Loucy (cell line): ENCODE data around the gene CTDSP1.

Experiments used
- H2AFZ ChIP-seq: fragments of 200-600 bp; sonication (generic); 2 replicates; pipeline ENCODE4 v1.6.0; 2016; ENCODE audit warnings: antibody characterized with exemption, mild to moderate bottlenecking, low read length, moderate library complexity
- H3F3A ChIP-seq: fragments of 200-600 bp; 2 replicates; pipeline ENCODE4 v1.6.0; 2016; ENCODE audit warnings: antibody characterized with exemption, low read depth, mild to moderate bottlenecking
- H3K27me3 ChIP-seq: fragments of 200-600 bp; sonication (generic); 2 replicates; pipeline ENCODE4 v1.6.1; 2014; ENCODE audit warnings: low read length, mild to moderate bottlenecking; ENCODE audit not compliant: insufficient read depth, poor library complexity, severe bottlenecking
- H3K36me3 ChIP-seq: fragments of 200-600 bp; sonication (generic); 2 replicates; pipeline ENCODE4 v1.6.1; 2016; ENCODE audit warnings: low read length; ENCODE audit not compliant: insufficient read depth
- H3K4me1 ChIP-seq: fragments of 200-600 bp; sonication (generic); 2 replicates; pipeline ENCODE4 v1.5.1; 2014; ENCODE audit warnings: low read length, mild to moderate bottlenecking; ENCODE audit not compliant: insufficient read depth, poor library complexity, severe bottlenecking
- H3K4me2 ChIP-seq: fragments of 200-600 bp; sonication (generic); 2 replicates; pipeline ENCODE4 v1.6.0; 2014; ENCODE audit warnings: antibody characterized with exemption, low read length, low read depth, mild to moderate bottlenecking; ENCODE audit not compliant: poor library complexity, severe bottlenecking
- H3K4me3 ChIP-seq: fragments of 200-600 bp; sonication (generic); 2 replicates; pipeline ENCODE4 v1.5.1; 2014; ENCODE audit warnings: low read length, mild to moderate bottlenecking, mixed read lengths; ENCODE audit not compliant: poor library complexity, severe bottlenecking
- H3K79me2 ChIP-seq: fragments of 200-600 bp; sonication (generic); 2 replicates; pipeline ENCODE4 v1.6.1; 2014; ENCODE audit warnings: low read length; ENCODE audit not compliant: insufficient read depth
- H3K9ac ChIP-seq: fragments of 200-600 bp; sonication (generic); 2 replicates; pipeline ENCODE4 v1.6.0; 2014; ENCODE audit warnings: mild to moderate bottlenecking, low read depth, low read length, moderate library complexity; ENCODE audit not compliant: poor library complexity, severe bottlenecking
- H3K9me2 ChIP-seq: fragments of 200-600 bp; sonication (generic); replicated peaks from 2 replicates; pipeline ENCODE4 v1.6.1; 2016; ENCODE audit warnings: low read depth, low read length, mixed read lengths
- H3K9me3 ChIP-seq: fragments of 200-600 bp; sonication (generic); 2 replicates; pipeline ENCODE4 v1.6.1; 2014; ENCODE audit warnings: mild to moderate bottlenecking, antibody characterized with exemption, low read length, low read depth; ENCODE audit not compliant: insufficient read depth
- H4K20me1 ChIP-seq: fragments of 200-600 bp; sonication (generic); 2 replicates; pipeline ENCODE4 v1.6.0; 2014; ENCODE audit warnings: antibody characterized with exemption, low read length, mild to moderate bottlenecking; ENCODE audit not compliant: insufficient read depth, poor library complexity, severe bottlenecking
- CTCF ChIP-seq: fragments of 200-600 bp; sonication (generic); conservative IDR thresholded peaks from 2 replicates; pipeline ENCODE4 v1.5.1; 2014; ENCODE audit warnings: mild to moderate bottlenecking, antibody characterized with exemption, low read length
- EZH2phosphoT487 ChIP-seq: fragments of 200-600 bp; IDR thresholded peaks from 2 replicates; pipeline ENCODE4 v1.6.1; 2018; ENCODE audit warnings: antibody characterized with exemption, mild to moderate bottlenecking, moderate library complexity, borderline replicate concordance

CTDSP1 gene

GRCh38 chr2:218396688-218397462, 2.8 kb upstream of the CTDSP1 start:
- H3K4me1 ChIP-seq: peaks cover 43% of the 10 kb centered on the region
- H3K4me2 ChIP-seq: peak overlapping the region; percentile 74
- H2AFZ ChIP-seq: peak overlapping the region; percentile 90
- H3F3A ChIP-seq: 0 out of 2 replicates have a peak, but pooled peaks cover 2% of the 10 kb centered on the region
- no peaks in the 10 kb centered on the region for H3K9me3 ChIP-seq
- H3K9ac ChIP-seq: peak overlapping the region; percentile 83
- H3K36me3 ChIP-seq: no peaks in the 10 kb centered on the region
- no peaks in the 10 kb centered on the region for H3K9me2 ChIP-seq
- peaks cover 39% of the 10 kb centered on the region for H3K79me2 ChIP-seq
- H4K20me1 ChIP-seq: peaks cover 9% of the 10 kb centered on the region
- H3K4me3 ChIP-seq: peak overlapping the region; percentile 84
- H3K27me3 ChIP-seq: no peaks in the 10 kb centered on the region
- no peak for TF ChIP-seq CTCF
- no peak for TF ChIP-seq EZH2phosphoT487

GRCh38 chr2:218397463-218397819, 2.2 kb upstream of the CTDSP1 start:
- Histone ChIP-seq H3K27me3 (no peaks in the 10 kb centered on the region), H3K79me2 (peaks cover 44% of the 10 kb centered on the region), H3K9me2 (no peaks in the 10 kb centered on the region), H3K9me3 (no peaks in the 10 kb centered on the region), H3K9ac (peak overlapping the region; percentile 83), H3K4me3 (peak overlapping the region; percentile 84), H3K36me3 (peaks cover 5% of the 10 kb centered on the region; the same call in 1 of the 2 replicates), H4K20me1 (peaks cover 15% of the 10 kb centered on the region), H3F3A (0 out of 2 replicates have a peak, but pooled peaks cover 2% of the 10 kb centered on the region), H2AFZ (peak overlapping the region; percentile 16; the same call in 1 of the 2 replicates), H3K4me1 (peaks cover 48% of the 10 kb centered on the region), H3K4me2 (peak overlapping the region; percentile 74)
- TF ChIP-seq CTCF: no peak
- no peak for TF ChIP-seq EZH2phosphoT487

- Histone ChIP-seq H3K9ac (peak overlapping the region; percentile 83), H3K36me3 (peaks cover 6% of the 10 kb centered on the region; the same call in 1 of the 2 replicates), H3K27me3 (no peaks in the 10 kb centered on the region), H3F3A (0 out of 2 replicates have a peak, but pooled peaks cover 2% of the 10 kb centered on the region), H3K4me1 (peaks cover 50% of the 10 kb centered on the region), H3K9me3 (no peaks in the 10 kb centered on the region), H3K4me3 (peak overlapping the region; percentile 84), H4K20me1 (peaks cover 20% of the 10 kb centered on the region), H3K9me2 (no peaks in the 10 kb centered on the region), H3K4me2 (peak overlapping the region; percentile 74), H2AFZ (peak overlapping the region; percentile 16; the same call in 1 of the 2 replicates), H3K79me2 (peaks cover 49% of the 10 kb centered on the region)
- no peak for TF ChIP-seq CTCF
- TF ChIP-seq EZH2phosphoT487: no peak
These were observed 1.7 kb upstream of the CTDSP1 start for GRCh38 chr2:218397820-218398436.
